ENCODE results near the gene TOE1.

TOE1 gene

GRCh38 chr1:45326627-45327623 is 13.0 kb upstream of the TOE1 start, which contains the start of gene HPDL:
TSS of gene HPDL (plus strand) at chr1:45326895. CDS start at chr1:45327149, 254 bp downstream.
- DNase-seq: no peak

GRCh38 chr1:45327644-45328515 is 12.1 kb upstream of the TOE1 start:
- no peak for DNase-seq

- DNase-seq: no peak
These were observed 11.3 kb upstream of the TOE1 start for GRCh38 chr1:45328680-45329079.

GRCh38 chr1:45329445-45329844 is 10.5 kb upstream of the TOE1 start:
- DNase-seq: no peak

DNA sequence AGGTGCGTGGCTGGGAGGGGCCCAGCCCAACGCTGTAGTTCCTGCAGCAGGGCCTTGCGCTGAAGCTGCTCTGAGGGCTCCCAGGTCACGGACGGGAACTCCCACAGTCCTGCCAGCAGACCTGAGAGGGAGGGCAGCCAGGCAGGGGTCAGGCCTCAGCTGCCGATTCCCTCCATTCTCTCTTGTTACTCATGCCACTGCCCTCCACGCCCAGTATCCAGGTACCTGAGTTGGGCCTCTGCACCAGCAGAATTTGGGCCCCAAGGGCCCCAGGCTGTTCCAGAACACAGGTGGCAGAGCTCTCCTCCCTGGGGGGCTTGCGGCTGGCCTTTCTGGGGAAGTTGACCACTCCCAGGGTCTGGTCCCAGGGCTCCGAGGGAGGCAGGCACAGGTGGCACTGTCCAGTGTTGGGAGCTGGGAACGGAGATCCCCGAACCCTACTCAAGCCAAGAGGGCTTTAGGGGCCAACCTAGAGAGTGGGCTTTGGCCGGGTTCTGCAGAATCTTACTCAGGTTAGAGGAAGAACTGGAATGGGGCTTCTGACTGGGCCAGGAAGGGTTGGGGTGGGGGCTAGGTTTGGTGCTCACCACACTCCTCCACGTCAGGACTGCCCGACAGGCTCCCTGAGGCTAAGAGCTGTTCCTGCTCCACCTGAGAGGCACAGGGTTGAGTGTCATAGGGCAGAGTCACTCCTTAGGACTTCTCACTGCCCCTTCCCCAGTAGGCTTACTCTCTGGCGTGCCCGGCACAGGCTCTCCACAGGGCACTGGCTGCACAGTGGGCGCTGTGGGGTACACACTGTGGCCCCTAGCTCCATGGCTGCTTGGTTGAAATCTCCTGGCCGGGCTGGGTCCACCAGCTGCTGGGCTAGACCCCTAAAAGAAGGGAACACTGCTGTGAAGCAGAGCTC is 8.3 kb upstream of the TOE1 start:
- DNase-seq: no peak

GRCh38 chr1:45332346-45332720 is 7.6 kb upstream of the TOE1 start:
- DNase-seq: no peak

- no peak for DNase-seq
These were observed 5.4 kb upstream of the TOE1 start for GRCh38 chr1:45334308-45335245.

DNA sequence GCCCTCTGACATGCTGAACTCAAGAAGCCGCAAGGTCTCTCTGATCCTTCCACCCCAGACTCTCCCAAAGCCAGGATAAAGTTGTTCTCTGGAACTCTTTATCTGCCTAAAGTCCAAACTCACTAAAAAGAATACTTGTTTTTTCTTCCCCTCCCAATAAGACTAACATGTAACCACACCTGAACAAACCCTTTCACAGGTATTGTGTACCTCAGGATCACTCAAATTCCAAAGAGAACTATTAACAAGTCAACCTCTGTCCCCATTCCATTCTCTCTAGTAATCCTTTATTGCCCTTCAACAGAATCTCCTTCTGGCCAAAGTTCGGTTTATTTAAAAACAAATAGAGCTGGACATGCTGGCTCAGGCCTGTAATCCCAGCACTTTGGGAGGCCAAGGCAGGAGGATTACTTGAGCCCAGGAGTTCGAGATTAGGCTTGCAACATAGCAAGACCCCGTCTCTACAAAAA is 4.1 kb upstream of the TOE1 start:
- DNase-seq: no peak

DNA sequence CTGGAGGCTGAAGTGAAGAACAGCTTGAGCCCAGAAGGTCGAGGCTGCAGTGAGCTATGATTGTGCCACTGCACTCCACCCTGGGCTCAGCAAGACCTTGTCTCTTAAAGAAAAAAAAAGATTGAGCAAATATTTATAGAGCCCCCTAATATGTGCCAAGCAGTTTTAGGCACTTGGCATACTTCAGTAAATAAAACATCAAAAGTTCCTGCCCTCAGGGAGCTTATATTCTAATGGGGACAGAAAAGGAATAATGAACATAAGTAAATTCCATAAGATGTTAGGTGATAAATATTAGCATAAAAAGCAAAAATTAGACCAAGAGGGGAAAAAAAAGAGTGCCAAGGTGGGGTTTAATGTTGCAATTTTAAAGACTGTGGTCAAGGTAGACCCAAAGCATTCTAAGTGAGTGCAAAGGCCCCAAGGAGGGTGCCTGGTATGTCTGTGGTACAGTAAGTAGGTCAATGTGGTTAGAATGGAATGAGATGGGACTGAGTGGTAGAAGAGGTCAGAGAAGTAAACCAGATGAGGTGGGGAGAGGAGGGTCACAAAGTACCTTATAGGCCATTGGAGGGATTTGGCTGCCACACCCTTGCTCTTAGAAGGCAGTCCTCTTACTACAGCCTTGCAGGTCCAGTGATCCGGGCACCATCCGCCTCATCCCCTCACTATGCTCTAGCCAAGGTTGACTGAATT is 2.2 kb upstream of the TOE1 start:
- DNase-seq: no peak

DNA sequence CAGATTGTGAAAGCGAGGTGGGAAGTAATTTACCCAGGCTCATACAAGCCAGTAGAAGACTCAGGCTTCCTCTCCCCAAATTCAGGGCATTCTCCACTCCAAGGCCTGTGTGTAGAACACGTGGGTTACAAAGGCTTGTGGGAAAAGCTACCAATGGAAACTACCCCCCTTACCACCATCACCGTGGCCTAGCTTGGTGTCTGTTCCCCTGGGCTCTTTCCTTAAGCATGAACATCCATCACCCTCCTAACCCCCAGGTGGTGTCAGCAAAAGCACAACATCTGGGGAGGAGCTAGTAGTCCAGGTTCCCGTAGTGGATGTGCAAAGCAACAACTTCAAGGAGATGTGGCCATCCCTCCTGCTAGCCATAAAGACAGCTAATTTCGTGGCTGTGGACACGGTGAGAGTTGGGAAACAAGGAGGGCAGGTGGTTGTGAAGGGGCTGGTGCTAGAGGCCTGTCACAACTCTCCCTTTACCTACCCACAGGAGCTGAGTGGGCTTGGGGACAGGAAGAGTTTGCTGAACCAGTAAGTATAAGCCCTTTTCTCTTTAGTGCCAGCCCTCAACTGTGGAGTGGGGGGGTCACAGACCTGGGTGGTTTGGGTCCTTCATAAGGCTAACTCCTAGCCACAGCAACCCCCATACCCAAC is 971 bp downstream of the TOE1 start:
- DNase-seq: no peak

DNA sequence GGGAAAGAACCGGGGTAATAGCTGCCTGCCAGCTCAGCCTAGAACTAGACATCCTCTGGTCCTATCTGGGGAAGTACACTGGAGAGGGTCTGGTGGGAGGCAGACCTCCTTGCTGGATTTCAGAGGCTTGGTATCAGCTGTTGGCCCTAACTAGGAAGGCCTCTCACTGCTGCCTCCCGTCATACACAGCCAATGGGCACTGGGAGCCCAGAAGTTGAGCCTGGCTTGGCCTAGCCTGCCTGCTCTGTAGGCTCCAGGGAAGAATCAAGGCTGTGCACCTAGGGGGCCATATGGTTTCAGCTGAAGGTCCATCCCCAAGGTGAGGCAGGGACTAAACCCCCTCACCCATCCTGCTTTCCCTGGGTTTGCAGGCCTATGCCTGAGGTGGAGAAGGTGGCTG is 4.5 kb downstream of the TOE1 start:
- DNase-seq: no peak

- no peak for DNase-seq
These were observed 5.0 kb downstream of the TOE1 start for GRCh38 chr1:45345014-45345413.

DNA sequence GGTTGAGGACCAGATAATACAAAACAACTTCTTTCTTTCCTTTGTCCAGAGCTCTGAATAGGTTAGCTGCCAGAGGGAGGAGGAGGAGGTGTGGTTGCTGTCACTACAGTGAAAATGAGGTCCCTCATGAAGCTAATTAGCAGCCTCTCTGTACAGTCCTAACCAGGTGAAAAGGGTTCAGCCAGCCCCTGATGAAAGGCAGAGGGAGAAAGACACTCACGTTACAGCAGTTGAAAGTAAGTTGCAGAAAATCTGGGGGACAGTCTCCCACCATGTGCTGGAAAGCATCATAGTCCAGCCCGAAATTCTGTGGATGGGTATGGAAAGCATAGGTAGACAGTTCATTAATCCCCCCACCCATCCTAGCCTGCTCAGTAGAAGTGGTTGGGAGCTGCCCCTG is 6.5 kb downstream of the TOE1 start:
- no peak for DNase-seq

- DNase-seq: no peak
These were observed 8.1 kb downstream of the TOE1 start for GRCh38 chr1:45348020-45348419.

DNA sequence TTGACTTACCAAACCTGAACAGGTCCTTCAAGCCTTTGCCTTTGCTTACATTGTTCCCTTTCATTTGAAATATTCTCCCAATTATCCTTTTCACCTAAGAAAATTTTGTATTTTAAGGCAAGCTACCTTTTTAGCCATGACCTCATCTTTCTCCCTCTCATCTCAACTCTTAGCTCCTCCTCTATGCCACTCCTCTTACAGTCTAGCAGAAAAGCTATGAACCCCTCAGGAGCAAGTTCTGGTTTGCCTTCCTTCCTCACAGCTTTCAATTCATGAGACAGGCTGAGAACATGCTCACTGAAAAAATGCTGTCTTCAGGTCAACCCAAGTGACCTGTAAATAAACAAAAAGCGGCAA is 8.6 kb downstream of the TOE1 start:
- no peak for DNase-seq

DNA sequence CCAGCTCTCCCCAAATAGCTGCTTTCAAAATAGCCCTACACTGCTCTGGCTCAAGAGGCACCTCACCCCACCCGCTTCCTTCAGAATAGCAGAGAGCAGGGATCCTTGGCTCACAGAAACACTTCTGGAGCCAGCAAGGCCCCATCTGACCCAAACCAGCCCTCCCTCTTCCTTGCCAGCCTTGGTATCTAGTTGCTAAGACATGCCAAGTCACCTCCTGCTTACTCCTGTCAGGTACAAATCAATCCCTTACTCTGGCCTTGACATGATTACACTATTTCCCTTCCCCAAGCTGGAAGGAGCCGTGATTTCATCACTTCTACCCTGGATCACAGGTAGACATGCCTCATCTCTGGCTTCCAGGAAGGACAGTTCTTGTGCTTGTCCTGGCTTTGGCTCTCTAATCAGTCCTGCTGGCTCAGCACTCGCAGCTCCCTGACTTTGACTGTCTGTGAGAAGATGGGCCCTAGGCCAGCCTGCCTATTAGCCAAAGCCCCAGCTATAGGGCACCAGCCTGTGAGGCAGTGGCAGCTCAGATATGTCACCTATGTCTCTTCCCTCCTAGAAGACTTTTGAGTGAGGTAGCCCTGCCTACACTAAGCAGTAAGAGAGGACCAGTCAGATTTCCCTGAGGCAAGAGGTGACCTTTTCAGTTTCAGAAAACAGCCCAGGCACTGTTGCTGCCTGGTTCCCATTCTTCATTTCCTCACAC is 9.2 kb downstream of the TOE1 start:
- DNase-seq: no peak

GRCh38 chr1:45351508-45351907 is 11.5 kb downstream of the TOE1 start:
- DNase-seq: no peak

DNA sequence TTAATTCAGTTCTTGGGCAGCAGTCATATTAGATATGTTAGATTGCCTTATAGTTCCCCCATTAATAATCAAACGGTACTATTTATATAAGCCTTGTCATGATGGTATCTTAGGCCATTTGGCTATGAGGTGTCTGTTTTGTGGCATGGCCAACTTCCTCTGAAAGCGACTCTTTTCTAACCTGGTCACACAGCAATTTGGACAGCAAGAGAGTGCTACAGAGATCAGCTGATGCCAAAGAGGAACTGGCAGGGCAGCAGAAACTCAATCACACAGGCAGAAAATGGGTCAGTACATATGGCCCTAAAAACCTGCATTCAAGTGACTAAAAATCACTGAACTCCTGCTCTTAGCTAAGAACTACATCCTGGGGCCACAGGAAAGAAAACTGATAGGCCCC is 13.7 kb downstream of the TOE1 start:
- no peak for DNase-seq

- DNase-seq: no peak
These were observed 14.9 kb downstream of the TOE1 start for GRCh38 chr1:45354838-45355237.

DNA sequence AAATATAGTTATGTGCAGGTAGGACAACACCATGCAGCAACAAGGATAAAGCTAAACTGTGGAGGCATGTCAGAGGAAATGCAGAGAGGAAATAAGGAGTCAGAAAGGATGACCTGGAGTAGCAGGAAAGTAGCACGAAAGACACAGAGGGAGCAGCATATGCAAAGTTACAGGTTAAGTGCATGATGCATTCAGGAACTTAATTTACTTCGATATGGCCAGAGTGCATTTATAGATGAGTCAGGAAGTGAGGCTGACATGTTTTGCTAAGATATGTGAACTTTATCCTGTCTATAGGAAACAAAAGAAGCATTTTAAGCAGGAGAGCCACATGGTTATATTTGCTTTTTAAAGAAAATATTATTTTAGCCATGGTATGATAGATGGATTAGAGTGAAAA is 15.7 kb downstream of the TOE1 start:
- DNase-seq: no peak

Data from HCEC 1CT (cell line).